ENCODE measurements around the gene CEP112. TPM values are rescaled to one million over a fixed set of nuclear protein-coding genes. Genes with fewer than 3 reads are reported as not detected.

Gene CEP112
- total and polyA plus RNA-seq, 9 of the 15 experiments (the other 6 are each of a cell fraction or from before 2014, with no cell fraction given): 0.84 TPM; not detected in 8

DNA sequence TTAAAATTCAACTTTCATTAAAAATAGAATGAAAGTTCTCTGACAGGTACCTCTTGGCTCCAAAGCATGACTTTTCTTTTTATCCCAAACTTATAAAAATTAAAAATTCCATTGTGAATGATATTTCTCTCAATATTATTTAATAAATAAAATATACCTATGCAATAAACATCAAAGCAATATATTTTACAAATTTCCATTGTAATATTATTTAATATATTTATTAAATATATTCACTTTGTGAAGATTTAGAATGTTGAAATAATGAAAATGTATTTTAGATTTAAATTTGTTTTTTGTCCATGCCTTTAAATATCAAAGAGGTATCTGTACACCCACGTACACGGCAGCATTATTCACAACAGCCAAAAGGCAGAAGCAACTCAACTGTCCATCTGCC is 147.8 kb downstream of the CEP112 start (continued):
- TF ChIP-seq ZNF197 (CRISPR knock-in tag; IDR thresholded peaks at IDR 0.05; ENCODE audit: low read depth) (no peak), PHTF2 (CRISPR knock-in tag; IDR thresholded peaks at IDR 0.05) (no peak), SP2 (IDR thresholded peaks at IDR 0.05; ENCODE audit: extremely low read depth, low read depth, low read length, poor library complexity, severe bottlenecking) (no peak), RCOR1 (IDR thresholded peaks at IDR 0.05; ENCODE audit: borderline replicate concordance in 1 of 2, low read depth in 2 of 2, low read length in 2 of 2) (no peak), SMC3 (conservative IDR thresholded peaks at IDR 0.05; ENCODE audit: insufficient read depth, low read depth, low read length) (no peak)
- TF ChIP-seq, protein P1, sequence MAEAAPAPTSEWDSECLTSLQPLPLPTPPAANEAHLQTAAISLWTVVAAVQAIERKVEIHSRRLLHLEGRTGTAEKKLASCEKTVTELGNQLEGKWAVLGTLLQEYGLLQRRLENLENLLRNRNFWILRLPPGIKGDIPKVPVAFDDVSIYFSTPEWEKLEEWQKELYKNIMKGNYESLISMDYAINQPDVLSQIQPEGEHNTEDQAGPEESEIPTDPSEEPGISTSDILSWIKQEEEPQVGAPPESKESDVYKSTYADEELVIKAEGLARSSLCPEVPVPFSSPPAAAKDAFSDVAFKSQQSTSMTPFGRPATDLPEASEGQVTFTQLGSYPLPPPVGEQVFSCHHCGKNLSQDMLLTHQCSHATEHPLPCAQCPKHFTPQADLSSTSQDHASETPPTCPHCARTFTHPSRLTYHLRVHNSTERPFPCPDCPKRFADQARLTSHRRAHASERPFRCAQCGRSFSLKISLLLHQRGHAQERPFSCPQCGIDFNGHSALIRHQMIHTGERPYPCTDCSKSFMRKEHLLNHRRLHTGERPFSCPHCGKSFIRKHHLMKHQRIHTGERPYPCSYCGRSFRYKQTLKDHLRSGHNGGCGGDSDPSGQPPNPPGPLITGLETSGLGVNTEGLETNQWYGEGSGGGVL (CRISPR knock-in tag; IDR thresholded peaks at IDR 0.05): no peak

DNA sequence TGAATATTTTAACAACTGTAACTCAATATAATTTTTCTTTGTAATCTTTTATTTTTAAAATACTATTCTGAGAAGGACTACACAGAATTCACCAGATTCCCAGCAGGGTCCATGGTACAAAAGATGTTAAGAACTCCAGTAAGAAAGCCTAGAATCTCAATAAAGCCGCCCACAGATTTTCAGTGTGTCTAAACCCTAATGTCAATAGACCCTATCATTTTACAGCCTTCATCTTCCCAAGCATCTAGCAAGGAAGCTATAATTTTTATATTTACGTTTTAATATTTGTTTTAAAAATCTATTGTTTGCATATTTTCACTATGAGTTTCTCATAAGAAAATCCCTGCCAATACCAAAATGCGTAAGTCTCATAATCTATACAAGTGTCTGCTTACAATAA is 148.5 kb downstream of the CEP112 start:
- Histone ChIP-seq H3K27ac (ENCODE audit: extremely low read depth, low read depth, low read length) (no peak overlapping the region), H3K4me3 (no peak overlapping the region), H3K9me1 (ENCODE audit: control insufficient read depth, insufficient read depth, low read length) (no peaks in the 10 kb centered on the region), H3K27me3 (ENCODE audit: control insufficient read depth in 2 of 2, insufficient read depth in 2 of 2, low read length in 2 of 2) (no peaks in the 10 kb centered on the region), H3K4me1 (replicated peaks in 1 of 2; ENCODE audit: control insufficient read depth in 2 of 2, insufficient read depth in 2 of 2, low read length in 2 of 2) (no peaks in the 10 kb centered on the region), H2AFZ (ENCODE audit: low read depth, low read length) (no peak overlapping the region), H3K9ac (ENCODE audit: insufficient read depth in 1 of 2, low read depth in 2 of 2, low read length in 2 of 2) (no peak overlapping the region), H3K9me3 (replicated peaks; ENCODE audit: control insufficient read depth, insufficient read depth, low read depth, low read length) (no peaks in the 10 kb centered on the region), H3K4me2 (ENCODE audit: insufficient read depth, low read length) (no peak overlapping the region), H3K36me3 (ENCODE audit: control insufficient read depth, insufficient read depth, low read length) (no peaks in the 10 kb centered on the region), H4K20me1 (replicated peaks; ENCODE audit: control insufficient read depth, insufficient read depth, low read length) (no peaks in the 10 kb centered on the region), H3K79me2 (ENCODE audit: control insufficient read depth, insufficient read depth, low read length) (no peaks in the 10 kb centered on the region)
- no TSS peak for BruUV-seq (replicated peaks)
- ATAC-seq: no peak
- DNase-seq (ENCODE audit: extremely low read depth in 1 of 4, low spot score in 3 of 4): no peak
- CTCF ChIA-PET (ENCODE audit: low intra/inter-chr PET ratio): no interaction called here
- no peak for FAIRE-seq
- in situ Hi-C loops (cut with MboI) (no loop called here), intact Hi-C loops (cut with micrococcal nuclease) (no loop called here)
- WGBS (ENCODE audit: insufficient coverage, low coverage, missing lambda C conversion rate): 4% methylated on average over 3 of the region's 3 CpGs
- POLR2A ChIA-PET: no interaction called here
- TF ChIP-seq COPS2 (conservative IDR thresholded peaks at IDR 0.05): no peak
- TF ChIP-seq FOXA3 (CRISPR knock-in tag; conservative IDR thresholded peaks at IDR 0.05 in 1 of 2, IDR thresholded peaks at IDR 0.05 in 1 of 2): no peak
- TF ChIP-seq, protein P2, sequence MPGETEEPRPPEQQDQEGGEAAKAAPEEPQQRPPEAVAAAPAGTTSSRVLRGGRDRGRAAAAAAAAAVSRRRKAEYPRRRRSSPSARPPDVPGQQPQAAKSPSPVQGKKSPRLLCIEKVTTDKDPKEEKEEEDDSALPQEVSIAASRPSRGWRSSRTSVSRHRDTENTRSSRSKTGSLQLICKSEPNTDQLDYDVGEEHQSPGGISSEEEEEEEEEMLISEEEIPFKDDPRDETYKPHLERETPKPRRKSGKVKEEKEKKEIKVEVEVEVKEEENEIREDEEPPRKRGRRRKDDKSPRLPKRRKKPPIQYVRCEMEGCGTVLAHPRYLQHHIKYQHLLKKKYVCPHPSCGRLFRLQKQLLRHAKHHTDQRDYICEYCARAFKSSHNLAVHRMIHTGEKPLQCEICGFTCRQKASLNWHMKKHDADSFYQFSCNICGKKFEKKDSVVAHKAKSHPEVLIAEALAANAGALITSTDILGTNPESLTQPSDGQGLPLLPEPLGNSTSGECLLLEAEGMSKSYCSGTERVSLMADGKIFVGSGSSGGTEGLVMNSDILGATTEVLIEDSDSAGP (CRISPR knock-in tag; IDR thresholded peaks at IDR 0.05): no peak
- TF ChIP-seq ZNF668 (CRISPR knock-in tag; IDR thresholded peaks at IDR 0.05): no peak
- TF ChIP-seq, protein P3, sequence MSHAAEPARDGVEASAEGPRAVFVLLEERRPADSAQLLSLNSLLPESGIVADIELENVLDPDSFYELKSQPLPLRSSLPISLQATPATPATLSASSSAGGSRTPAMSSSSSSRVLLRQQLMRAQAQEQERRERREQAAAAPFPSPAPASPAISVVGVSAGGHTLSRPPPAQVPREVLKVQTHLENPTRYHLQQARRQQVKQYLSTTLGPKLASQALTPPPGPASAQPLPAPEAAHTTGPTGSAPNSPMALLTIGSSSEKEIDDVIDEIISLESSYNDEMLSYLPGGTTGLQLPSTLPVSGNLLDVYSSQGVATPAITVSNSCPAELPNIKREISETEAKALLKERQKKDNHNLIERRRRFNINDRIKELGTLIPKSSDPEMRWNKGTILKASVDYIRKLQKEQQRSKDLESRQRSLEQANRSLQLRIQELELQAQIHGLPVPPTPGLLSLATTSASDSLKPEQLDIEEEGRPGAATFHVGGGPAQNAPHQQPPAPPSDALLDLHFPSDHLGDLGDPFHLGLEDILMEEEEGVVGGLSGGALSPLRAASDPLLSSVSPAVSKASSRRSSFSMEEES (CRISPR knock-in tag; IDR thresholded peaks at IDR 0.05): no peak
- no peak for TF ChIP-seq ZNF140 (CRISPR knock-in tag; IDR thresholded peaks at IDR 0.05)
- no peak for TF ChIP-seq ZNF778 (CRISPR knock-in tag; IDR thresholded peaks at IDR 0.05)
- no peak for TF ChIP-seq ZKSCAN1 (IDR thresholded peaks at IDR 0.05; ENCODE audit: low read depth, low read length)
- no peak for TF ChIP-seq ZNF444 (CRISPR knock-in tag; IDR thresholded peaks at IDR 0.05)
- no peak for TF ChIP-seq SUPT5H (IDR thresholded peaks at IDR 0.05)
- no peak for TF ChIP-seq ZNF217 (CRISPR knock-in tag; IDR thresholded peaks at IDR 0.05)
